Immature natural killer cell (primary cell): ENCODE results near the gene SLC36A1. TPM values are rescaled to one million over a fixed set of nuclear protein-coding genes. Genes with fewer than 3 reads are reported as not detected.

Experiments
- DNase-seq, 3 donors: peaks; one replicate each; pipeline ENCODE4 v3.0.0; 2022; ENCODE audit warnings: mixed read lengths in 1 of 3
- H3K27ac Mint-ChIP-seq, 6 donors: one replicate each; pipeline ENCODE4 v1.8.0; 2020; ENCODE audit warnings: mixed read lengths in 6 of 6, mild to moderate bottlenecking in 5 of 6, inconsistent platforms in 4 of 6, moderate library complexity in 3 of 6
- H3K27me3 Mint-ChIP-seq, 3 donors: one replicate each; pipeline ENCODE4 v1.8.0; 2020 to 2021; ENCODE audit warnings: low read depth in 3 of 3, mild to moderate bottlenecking in 3 of 3, mixed read lengths in 3 of 3, moderate library complexity in 3 of 3, inconsistent platforms in 1 of 3
- H3K36me3 Mint-ChIP-seq, 3 donors: one replicate each; pipeline ENCODE4 v1.8.0; 2020; ENCODE audit warnings: mixed read lengths in 3 of 3, inconsistent platforms in 2 of 3, mild to moderate bottlenecking in 2 of 3
- H3K4me1 Mint-ChIP-seq, 2 donors: one replicate each; pipeline ENCODE4 v1.8.0; 2020; ENCODE audit warnings: inconsistent platforms in 2 of 2, mild to moderate bottlenecking in 2 of 2, mixed read lengths in 2 of 2, moderate library complexity in 1 of 2
- H3K4me3 Mint-ChIP-seq, 5 donors: one replicate each; pipeline ENCODE4 v1.8.0; 2020; ENCODE audit warnings: mild to moderate bottlenecking in 5 of 5, mixed read lengths in 5 of 5, inconsistent platforms in 3 of 5, moderate library complexity in 3 of 5
- H3K9me3 Mint-ChIP-seq, 6 donors: one replicate each; pipeline ENCODE4 v1.8.0; 2020; ENCODE audit warnings: mild to moderate bottlenecking in 6 of 6, mixed read lengths in 6 of 6, inconsistent platforms in 4 of 6, moderate library complexity in 3 of 6
- polyA plus RNA-seq, 3 donors: library from polyadenylated mRNA; unstranded; fragments of 300-500 nt; fragmentation: Illumina TruSeq; gene quantifications; one replicate each; pipeline ENCODE4 v1.2.3, GENCODE V29; 2021

SLC36A1 gene
- polyA plus RNA-seq, 3 donors from 2014 or later = 0.51 to 2.8 (median 1.4) TPM

DNA sequence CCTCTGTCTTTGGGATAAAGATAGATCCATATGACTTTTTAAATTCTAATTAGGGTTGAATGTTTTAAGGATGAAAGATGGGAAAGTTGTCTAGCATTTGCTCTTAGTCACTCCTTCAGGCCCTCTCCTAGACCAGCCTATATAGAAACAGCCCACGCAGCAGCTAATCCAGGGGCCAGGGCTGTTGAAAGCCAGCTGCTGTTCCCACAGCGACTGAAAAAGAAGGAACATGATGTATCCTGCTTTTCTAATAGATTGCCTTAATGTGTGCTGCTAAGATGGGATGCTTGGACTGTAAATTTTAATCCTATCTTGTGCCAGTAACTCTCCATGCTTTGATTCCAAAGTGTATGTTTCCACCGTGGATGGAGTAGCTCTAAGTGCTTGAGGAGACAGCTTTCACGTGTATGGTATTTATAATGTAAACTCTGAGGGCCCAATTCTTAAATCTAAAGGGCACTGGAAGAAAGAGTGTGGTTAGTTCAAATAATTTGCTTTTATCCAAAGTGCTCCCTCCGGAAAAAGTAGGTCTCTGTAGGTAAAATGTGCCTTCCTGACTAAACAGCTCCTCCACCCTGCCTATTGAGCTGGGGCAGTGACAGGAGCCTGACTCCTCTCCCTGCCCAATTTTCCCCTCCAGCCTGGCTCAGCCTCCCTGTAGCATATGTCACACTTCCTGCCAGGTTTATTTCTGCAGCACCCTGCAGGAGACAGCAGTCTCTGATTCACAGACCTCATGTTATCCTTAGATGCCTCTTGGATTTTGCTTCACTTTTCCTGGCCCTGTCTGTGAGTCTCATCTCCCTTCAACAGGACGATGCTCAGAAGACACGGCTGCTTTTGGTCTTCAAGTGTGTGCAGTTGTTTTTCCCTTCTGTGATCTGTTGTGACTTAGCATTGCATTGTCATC is 33.2 kb downstream of the SLC36A1 start:
- H3K9me3 Mint-ChIP-seq = no peaks in the 10 kb centered on the region
- peaks cover 0 to 2% (median 0%) of the 10 kb centered on the region in 3 donors for H3K27me3 Mint-ChIP-seq
- no peak for DNase-seq
- no peak overlapping the region for H3K27ac Mint-ChIP-seq
- no peak overlapping the region for H3K4me3 Mint-ChIP-seq
- peaks cover 7 to 10% of the 10 kb centered on the region in 2 donors for H3K4me1 Mint-ChIP-seq
- H3K36me3 Mint-ChIP-seq = peaks cover 26 to 53% (median 33%) of the 10 kb centered on the region in 3 donors

DNA sequence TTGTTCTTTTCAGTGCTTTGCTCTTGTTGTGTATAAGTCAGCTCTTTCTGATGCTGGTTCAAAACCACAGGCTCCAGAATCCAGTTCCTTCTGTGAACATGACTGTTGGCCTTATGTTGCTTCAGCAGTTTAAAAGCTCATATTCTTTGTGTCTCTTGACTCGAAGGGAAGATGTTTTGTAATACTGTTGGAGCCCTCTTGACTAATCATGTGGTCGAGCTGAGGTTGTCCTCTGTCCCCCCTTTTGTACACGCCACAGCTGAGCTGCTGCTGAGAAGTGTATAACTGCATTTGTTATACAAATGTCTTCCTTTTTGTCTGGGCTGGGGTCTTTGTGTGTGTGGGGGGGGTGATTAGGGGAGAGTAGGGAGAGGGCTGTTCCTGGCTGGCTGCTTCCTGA is 35.8 kb downstream of the SLC36A1 start:
- Mint-ChIP-seq H3K36me3 (peaks cover 30 to 67% (median 42%) of the 10 kb centered on the region in 3 donors), H3K4me1 (peaks cover 7 to 10% of the 10 kb centered on the region in 2 donors), H3K4me3 (no peak overlapping the region), H3K27me3 (no peaks in the 10 kb centered on the region), H3K9me3 (no peaks in the 10 kb centered on the region), H3K27ac (no peak overlapping the region)
- no peak for DNase-seq

DNA sequence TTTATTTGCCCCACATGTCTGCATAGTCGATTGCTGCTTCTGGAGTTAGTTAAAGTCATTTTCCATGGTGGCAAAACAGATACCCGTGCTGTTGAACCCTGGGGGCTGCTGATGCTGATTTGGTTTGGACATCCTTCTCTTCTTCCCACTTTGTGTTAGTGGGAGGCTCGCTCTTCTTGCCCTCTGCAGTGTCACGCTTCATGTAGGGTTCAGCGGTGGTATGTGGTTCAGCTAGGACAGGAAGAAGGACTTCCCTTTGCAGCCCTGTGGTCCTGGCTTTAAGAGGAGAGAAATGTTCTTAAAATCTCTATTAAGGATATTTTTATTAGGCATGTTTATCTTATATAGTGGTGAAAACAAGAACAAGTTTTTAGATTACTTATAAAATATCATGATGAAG is 36.2 kb downstream of the SLC36A1 start:
- DNase-seq = no peak
- Mint-ChIP-seq H3K27ac (peak overlapping the region in 2 of 6 donors; percentile 12 to 46), H3K27me3 (no peaks in the 10 kb centered on the region), H3K4me1 (peaks cover 7 to 10% of the 10 kb centered on the region in 2 donors), H3K36me3 (peaks cover 33 to 67% (median 44%) of the 10 kb centered on the region in 3 donors), H3K9me3 (no peaks in the 10 kb centered on the region), H3K4me3 (no peak overlapping the region)

DNA sequence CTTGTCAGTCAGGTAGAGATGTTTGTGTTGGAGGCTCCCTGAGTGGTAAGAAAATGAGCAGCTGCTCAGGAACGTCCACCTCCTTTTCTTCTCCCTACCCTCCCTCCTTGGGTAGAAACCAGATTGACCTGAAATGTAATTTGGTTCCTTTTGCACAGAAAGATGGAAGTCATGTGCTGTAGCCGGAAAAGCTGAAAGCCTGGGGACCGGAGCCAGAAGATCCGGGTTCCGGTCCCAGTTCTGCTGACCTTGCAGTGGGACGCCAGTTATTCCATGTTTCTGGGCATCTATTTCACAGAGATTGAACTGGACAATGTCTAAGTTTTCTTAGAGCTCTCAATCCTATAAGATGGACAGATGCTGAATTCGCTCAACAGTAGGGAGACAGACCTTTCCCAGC is 40.1 kb downstream of the SLC36A1 start:
- Mint-ChIP-seq H3K27me3 (no peaks in the 10 kb centered on the region), H3K4me1 (peaks cover 7 to 10% of the 10 kb centered on the region in 2 donors), H3K4me3 (no peak overlapping the region), H3K36me3 (peaks cover 28 to 67% (median 38%) of the 10 kb centered on the region in 3 donors), H3K9me3 (no peaks in the 10 kb centered on the region), H3K27ac (no peak overlapping the region)
- DNase-seq = no peak

DNA sequence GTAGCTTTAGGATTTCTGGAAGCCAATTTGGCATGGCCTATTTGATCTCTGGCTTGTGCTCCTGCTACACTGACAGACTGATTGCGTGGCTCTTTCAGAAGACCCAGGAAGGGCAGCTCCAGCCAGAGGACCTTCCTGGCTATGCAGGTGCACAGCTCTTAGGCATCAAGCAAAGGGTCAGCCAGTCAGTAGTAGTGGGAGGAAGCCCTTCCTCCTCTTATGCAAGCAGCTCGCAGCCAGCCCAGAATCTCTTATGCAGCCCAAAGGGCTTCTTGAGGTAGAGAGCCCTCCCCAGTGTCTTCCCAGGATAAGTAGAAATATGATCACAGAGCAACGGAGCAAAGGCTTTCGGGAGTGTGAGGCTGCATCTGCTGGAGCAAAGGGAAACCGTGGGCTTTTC is 43.2 kb downstream of the SLC36A1 start:
- Mint-ChIP-seq H3K9me3 (no peaks in the 10 kb centered on the region), H3K4me3 (no peak overlapping the region), H3K36me3 (peaks cover 32 to 60% (median 33%) of the 10 kb centered on the region in 3 donors), H3K27me3 (no peaks in the 10 kb centered on the region), H3K4me1 (no peaks in the 10 kb centered on the region), H3K27ac (no peak overlapping the region)
- DNase-seq = no peak

DNA sequence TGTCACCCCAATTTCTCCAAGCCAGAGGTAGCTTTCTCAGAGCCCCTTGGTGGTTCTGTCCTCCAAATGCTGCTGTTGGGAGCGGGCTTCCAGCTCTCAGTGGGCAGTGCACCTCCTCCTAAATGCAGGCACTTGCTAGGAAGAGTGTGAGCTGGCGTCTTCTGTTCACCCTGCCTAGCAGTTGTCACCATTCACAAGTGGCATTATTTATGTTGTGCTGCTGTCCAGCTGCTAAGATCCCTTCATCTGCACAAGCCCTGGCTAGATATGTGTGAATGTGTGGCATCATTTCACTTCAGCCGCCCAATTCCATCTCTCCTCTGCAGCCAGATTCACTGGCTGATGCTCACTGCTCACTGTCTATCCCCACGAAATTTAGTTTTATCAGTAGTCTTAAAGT is 43.7 kb downstream of the SLC36A1 start:
- H3K4me1 Mint-ChIP-seq = no peaks in the 10 kb centered on the region
- no peaks in the 10 kb centered on the region for H3K9me3 Mint-ChIP-seq
- peaks cover 27 to 55% (median 29%) of the 10 kb centered on the region in 3 donors for H3K36me3 Mint-ChIP-seq
- DNase-seq = no peak
- H3K27me3 Mint-ChIP-seq = no peaks in the 10 kb centered on the region
- no peak overlapping the region for H3K4me3 Mint-ChIP-seq
- H3K27ac Mint-ChIP-seq = no peak overlapping the region

DNA sequence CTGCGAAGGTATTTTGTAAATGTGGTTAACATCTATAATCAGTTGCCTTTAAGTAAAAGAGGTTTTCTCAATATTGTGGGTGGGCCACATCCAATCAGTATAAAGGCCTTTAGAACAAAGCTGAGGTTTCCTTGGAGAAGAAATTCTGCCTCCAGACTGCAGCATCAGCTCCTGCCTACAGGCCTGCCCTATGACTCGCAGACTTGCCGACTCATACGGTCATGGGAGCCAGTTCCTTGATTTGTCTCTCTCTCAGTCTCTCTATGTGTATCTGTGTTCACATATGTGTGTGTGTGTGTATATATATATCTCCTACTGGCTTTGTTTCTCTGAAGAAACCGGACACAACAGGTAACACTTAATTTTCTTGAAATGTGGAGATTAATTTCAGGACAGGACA is 45.3 kb downstream of the SLC36A1 start:
- no peaks in the 10 kb centered on the region for H3K4me1 Mint-ChIP-seq
- H3K4me3 Mint-ChIP-seq = no peak overlapping the region
- DNase-seq = no peak
- H3K27me3 Mint-ChIP-seq = no peaks in the 10 kb centered on the region
- peaks cover 19 to 42% (median 25%) of the 10 kb centered on the region in 3 donors for H3K36me3 Mint-ChIP-seq
- no peak overlapping the region for H3K27ac Mint-ChIP-seq
- H3K9me3 Mint-ChIP-seq = no peaks in the 10 kb centered on the region

DNA sequence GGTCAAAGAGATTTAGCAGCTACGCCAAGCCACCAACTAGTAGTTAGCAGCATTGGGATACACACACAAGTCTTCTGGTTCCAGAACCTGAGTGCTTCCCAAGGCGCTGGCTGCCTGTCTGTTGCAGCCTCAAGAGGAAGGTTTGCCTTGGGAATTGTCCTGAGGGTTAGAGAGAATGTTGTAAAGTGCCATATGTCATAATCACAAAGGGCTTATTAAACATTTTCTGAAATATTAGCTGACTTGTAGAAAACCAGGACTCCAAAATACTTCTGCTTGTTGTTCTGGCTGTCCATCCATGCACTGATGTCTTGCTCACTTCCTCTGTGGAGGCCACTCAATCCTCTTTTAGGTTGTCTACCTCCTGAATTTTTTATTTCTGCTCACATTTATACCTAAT is 46.3 kb downstream of the SLC36A1 start:
- Mint-ChIP-seq H3K27ac (no peak overlapping the region), H3K4me3 (no peak overlapping the region), H3K9me3 (no peaks in the 10 kb centered on the region), H3K4me1 (no peaks in the 10 kb centered on the region), H3K27me3 (no peaks in the 10 kb centered on the region), H3K36me3 (peaks cover 10 to 33% (median 21%) of the 10 kb centered on the region in 3 donors)
- no peak for DNase-seq

DNA sequence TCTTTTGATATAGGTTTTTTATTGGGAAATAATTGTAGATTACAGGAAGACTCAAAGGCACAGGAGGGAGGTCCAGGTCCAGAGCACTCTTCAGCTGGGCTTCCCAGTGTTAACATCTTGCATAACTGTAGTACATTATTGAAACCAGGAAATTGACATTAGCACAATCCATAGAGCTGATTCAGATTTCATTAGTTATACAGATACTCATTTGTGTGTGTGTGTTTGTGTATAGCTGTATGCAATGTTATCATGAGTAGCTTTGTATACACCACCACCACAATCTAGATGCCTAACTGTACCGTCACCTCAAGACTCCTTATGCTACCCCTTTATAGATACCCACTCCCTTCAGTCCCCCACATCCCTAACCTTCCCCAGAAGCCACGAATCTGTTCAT is 47.9 kb downstream of the SLC36A1 start:
- no peaks in the 10 kb centered on the region for H3K4me1 Mint-ChIP-seq
- no peak overlapping the region for H3K27ac Mint-ChIP-seq
- H3K9me3 Mint-ChIP-seq = no peaks in the 10 kb centered on the region
- H3K36me3 Mint-ChIP-seq = peaks cover 5 to 23% (median 22%) of the 10 kb centered on the region in 3 donors
- DNase-seq = no peak
- H3K4me3 Mint-ChIP-seq = no peak overlapping the region
- H3K27me3 Mint-ChIP-seq = no peaks in the 10 kb centered on the region

DNA sequence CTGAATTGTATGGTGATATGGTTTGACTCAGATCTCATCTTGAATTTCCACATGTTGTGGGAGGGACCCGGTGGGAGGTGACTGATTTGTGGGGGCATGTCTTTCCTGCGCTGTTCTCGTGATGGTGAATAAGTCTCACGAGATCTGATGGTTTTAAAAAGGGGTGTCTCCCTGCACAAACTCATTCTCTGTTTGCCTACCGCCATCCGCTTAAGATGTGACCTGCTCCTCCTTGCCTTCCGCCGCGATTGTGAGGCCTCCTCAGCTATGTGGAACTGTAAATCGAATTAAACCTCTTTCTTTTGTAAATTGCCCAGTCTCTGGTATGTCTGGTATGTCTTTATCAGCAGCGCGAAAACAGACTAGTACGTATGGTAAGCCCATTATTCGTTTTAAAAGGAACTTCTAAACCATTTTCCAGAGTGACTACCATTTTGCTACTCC is 48.7 kb downstream of the SLC36A1 start:
- Mint-ChIP-seq H3K27me3 (peaks cover 0 to 3% (median 0%) of the 10 kb centered on the region in 3 donors), H3K27ac (no peak overlapping the region), H3K4me1 (peaks cover 5 to 6% of the 10 kb centered on the region in 2 donors), H3K36me3 (peaks cover 5 to 23% (median 16%) of the 10 kb centered on the region in 3 donors), H3K4me3 (no peak overlapping the region), H3K9me3 (no peaks in the 10 kb centered on the region)
- DNase-seq = no peak

DNA sequence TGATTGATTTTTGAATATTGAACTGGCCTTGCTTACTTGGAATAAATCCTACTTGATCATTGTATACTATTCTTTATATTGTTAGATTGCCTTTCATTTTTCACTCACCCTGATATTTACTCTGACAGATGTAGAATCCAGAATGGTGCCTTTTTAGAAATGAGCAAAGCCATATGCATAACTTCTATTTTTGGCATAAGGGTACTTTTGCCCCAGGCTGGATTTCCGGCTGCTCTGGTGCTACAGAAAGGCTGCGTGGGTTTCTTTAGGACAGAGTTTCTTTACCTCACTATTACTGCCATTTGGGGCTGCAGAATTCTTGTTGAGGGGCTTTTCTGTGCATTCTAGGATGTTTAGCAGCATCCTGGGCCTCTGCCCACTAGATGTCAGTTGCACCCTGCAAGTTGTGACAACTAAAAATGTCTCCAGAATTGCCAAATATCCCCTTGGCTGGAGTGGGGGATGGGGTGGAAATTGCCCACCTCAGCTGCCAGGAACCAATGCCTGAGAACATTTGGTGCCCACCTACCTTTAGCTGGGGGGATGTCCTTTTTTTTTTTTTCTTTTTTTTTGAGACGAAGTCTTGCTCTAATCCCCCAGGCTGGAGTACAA is 50.1 kb downstream of the SLC36A1 start:
- Mint-ChIP-seq H3K9me3 (no peaks in the 10 kb centered on the region), H3K27ac (no peak overlapping the region), H3K36me3 (peaks cover 0 to 21% (median 8%) of the 10 kb centered on the region in 3 donors), H3K4me3 (no peak overlapping the region), H3K4me1 (peaks cover 5 to 6% of the 10 kb centered on the region in 2 donors), H3K27me3 (peaks cover 0 to 3% (median 0%) of the 10 kb centered on the region in 3 donors)
- DNase-seq = no peak

DNA sequence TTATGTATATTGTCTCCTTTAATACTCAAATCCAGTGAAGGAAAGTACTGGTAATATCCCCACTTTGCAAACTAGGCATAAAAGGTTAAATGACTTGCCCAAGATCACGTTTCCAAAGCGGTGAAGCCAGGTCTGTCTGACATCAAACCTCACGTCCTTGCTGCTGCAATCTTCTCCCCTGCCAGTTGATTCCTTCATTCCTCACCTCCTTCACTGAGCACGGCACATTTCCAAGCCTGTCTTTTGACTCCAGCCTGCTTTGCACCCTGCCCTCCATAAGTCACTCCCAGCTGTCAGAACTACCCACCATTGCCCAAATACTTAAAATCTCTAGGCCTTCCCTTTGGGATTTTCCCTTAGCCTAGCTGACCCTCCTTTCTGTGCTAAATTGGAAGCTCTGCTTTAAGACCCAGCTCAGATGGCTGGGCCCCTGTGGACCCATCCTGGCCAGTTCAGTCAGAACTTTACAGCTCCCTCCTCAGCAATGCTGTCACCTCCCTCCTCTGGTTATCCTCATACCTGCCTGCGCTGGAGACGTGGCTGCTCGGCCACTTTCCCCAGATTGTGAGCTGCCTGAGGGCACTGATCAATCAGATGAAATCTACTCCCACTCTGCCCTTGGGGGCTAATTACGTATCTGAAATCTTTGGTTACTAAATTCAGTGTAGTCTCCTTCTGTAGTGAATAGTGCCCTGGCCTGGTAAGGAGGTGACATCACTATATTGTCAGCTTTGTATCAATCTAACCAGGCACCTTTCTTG is 51.2 kb downstream of the SLC36A1 start:
- peaks cover 5 to 6% of the 10 kb centered on the region in 2 donors for H3K4me1 Mint-ChIP-seq
- H3K9me3 Mint-ChIP-seq = no peaks in the 10 kb centered on the region
- peaks cover 0 to 3% (median 0%) of the 10 kb centered on the region in 3 donors for H3K27me3 Mint-ChIP-seq
- peaks cover 0 to 16% (median 0%) of the 10 kb centered on the region in 3 donors for H3K36me3 Mint-ChIP-seq
- peak overlapping the region in 2 of 6 donors; percentile 30 to 75 for H3K27ac Mint-ChIP-seq
- no peak for DNase-seq
- H3K4me3 Mint-ChIP-seq = no peak overlapping the region

DNA sequence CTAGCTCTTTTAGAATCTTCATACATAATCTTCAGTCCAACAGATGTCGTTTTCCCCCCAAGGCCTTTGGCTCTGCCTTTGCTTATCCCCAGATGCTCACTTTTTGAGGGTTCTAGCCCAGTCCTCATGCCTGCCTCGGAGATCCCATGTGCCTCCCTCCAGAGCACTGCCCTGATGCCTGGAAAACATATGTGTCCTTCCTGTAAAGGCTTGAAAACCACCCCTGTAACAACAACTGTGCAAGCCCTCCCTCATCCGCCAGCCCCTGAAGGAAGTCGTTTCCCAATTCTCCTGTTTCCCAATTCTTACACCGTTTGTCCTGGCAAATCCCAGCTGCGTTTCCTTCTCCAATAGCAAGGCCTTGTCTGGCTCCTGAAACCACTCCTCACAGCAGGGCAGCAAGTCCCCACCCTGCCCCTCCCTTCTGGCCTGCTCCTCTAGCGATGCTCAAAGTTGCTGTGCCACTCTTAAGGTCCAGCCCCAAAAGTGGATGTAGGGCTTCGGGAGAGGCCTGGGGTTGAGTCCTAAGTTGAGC is 52.2 kb downstream of the SLC36A1 start:
- Mint-ChIP-seq H3K9me3 (no peaks in the 10 kb centered on the region), H3K27ac (peak overlapping the region in 2 of 6 donors; percentile 33 to 74), H3K27me3 (peaks cover 0 to 3% (median 0%) of the 10 kb centered on the region in 3 donors)

More for the DNA sequence above, 52.2 kb downstream of the SLC36A1 start:
- peaks cover 0 to 13% (median 0%) of the 10 kb centered on the region in 3 donors for H3K36me3 Mint-ChIP-seq
- H3K4me3 Mint-ChIP-seq = no peak overlapping the region
- peaks cover 5 to 6% of the 10 kb centered on the region in 2 donors for H3K4me1 Mint-ChIP-seq
- no peak for DNase-seq
